Vagina (tissue), 2 donors: ENCODE data around the gene GOPC.

Experiments
- CTCF ChIP-seq, 3 experiments: fragments of 450-650 bp in 2 of 3; fragments of 200-600 bp in 1 of 3; sonication (generic) in 1 of 3; IDR thresholded peaks; one replicate each; pipeline ENCODE4 v1.5.1; 2017 to 2019; ENCODE audit warnings: antibody characterized with exemption in 3 of 3, mild to moderate bottlenecking in 2 of 3, moderate library complexity in 2 of 3
- POLR2A ChIP-seq, 2 donors: fragments of 450-650 bp; IDR thresholded peaks; one replicate each; pipeline ENCODE4 v1.6.1; 2017; ENCODE audit warnings: antibody characterized with exemption in 2 of 2, mild to moderate bottlenecking in 2 of 2, moderate library complexity in 2 of 2

GRCh38 chr6:117530467-117531242 lies 71.7 kb downstream of the GOPC start:
- TF ChIP-seq CTCF (IDR thresholded peaks at IDR 0.05) (no peak), POLR2A (IDR thresholded peaks at IDR 0.05) (no peak)
